Neural cell (in vitro differentiated cells): Measurements from ENCODE around the gene MAGIX. TPM values are rescaled to one million over a fixed set of nuclear protein-coding genes. Genes with fewer than 3 reads are reported as not detected.

Experiments
- H2AFZ ChIP-seq: fragments of 200-600, 300-800 bp; sonication (generic), shearing (Covaris generic); 2 replicates; pipeline ENCODE4 v1.6.0; 2014; ENCODE audit warnings: low read depth, mild to moderate bottlenecking, antibody characterized with exemption, low read length, moderate library complexity
- H3F3A ChIP-seq: fragments of 200-600 bp; shearing (Covaris generic); 2 replicates; pipeline ENCODE4 v1.6.1; 2016; ENCODE audit warnings: mild to moderate bottlenecking, moderate library complexity, mixed read lengths, antibody characterized with exemption, low read length; ENCODE audit not compliant: insufficient read depth, poor library complexity, severe bottlenecking
- H3K27ac ChIP-seq: fragments of 200-600, 300-800 bp; sonication (generic), shearing (Covaris generic); 2 replicates; pipeline ENCODE4 v1.5.1; 2014; ENCODE audit warnings: mild to moderate bottlenecking, low read length, moderate library complexity
- H3K27me3 ChIP-seq: fragments of 300-800, 200-600 bp; sonication (generic), shearing (Covaris generic); 2 replicates; pipeline ENCODE4 v1.6.0; 2014; ENCODE audit warnings: mild to moderate bottlenecking, low read depth, low read length, moderate library complexity; ENCODE audit not compliant: insufficient read depth
- H3K36me3 ChIP-seq: fragments of 300-800, 200-600 bp; sonication (generic), shearing (Covaris generic); 2 replicates; pipeline ENCODE4 v1.5.1; 2014; ENCODE audit warnings: mild to moderate bottlenecking, antibody characterized with exemption, low read length, moderate library complexity; ENCODE audit not compliant: insufficient read depth
- H3K4me2 ChIP-seq: fragments of 300-800, 200-600 bp; sonication (generic), shearing (Covaris generic); 2 replicates; pipeline ENCODE4 v1.6.0; 2014; ENCODE audit warnings: mild to moderate bottlenecking, low read length
- H3K4me3 ChIP-seq: fragments of 300-800, 200-600 bp; sonication (generic), shearing (Covaris generic); 2 replicates; pipeline ENCODE4 v1.5.1; 2014; ENCODE audit warnings: mild to moderate bottlenecking, low read length, moderate library complexity
- H3K79me2 ChIP-seq: fragments of 200-600 bp; shearing (Covaris generic); replicated peaks from 2 replicates; pipeline ENCODE4 v1.6.0; 2014; ENCODE audit warnings: mild to moderate bottlenecking, low read length, moderate library complexity; ENCODE audit not compliant: insufficient read depth
- H3K9ac ChIP-seq: fragments of 300-800, 200-600 bp; sonication (generic), shearing (Covaris generic); 2 replicates; pipeline ENCODE4 v1.6.1; 2016; ENCODE audit warnings: mild to moderate bottlenecking, low read length, mixed read lengths
- H3K9me2 ChIP-seq: fragments of 200-600 bp; shearing (Covaris generic); 2 replicates; pipeline ENCODE4 v1.6.1; 2016; ENCODE audit warnings: mild to moderate bottlenecking, low read length, mixed read lengths; ENCODE audit not compliant: insufficient read depth
- H3K9me3 ChIP-seq: fragments of 200-600, 300-800 bp; sonication (generic), shearing (Covaris generic); 2 replicates; pipeline ENCODE4 v1.6.1; 2016; ENCODE audit warnings: mild to moderate bottlenecking, mixed run types, low read length, moderate library complexity, mixed read lengths
- H4K20me1 ChIP-seq: fragments of 200-600 bp; shearing (Covaris generic); 2 replicates; pipeline ENCODE4 v1.6.1; 2016; ENCODE audit warnings: mild to moderate bottlenecking, mixed run types; ENCODE audit not compliant: insufficient read depth
- CTCF ChIP-seq: fragments of 450-650 bp; IDR thresholded peaks from 2 replicates; pipeline ENCODE4 v1.5.1; 2014; ENCODE audit warnings: antibody characterized with exemption, mild to moderate bottlenecking, moderate library complexity; ENCODE audit not compliant: poor library complexity, severe bottlenecking
- EZH2 ChIP-seq: fragments of 200-600, 300-800 bp; shearing (Covaris generic), sonication (generic); IDR thresholded peaks from 2 replicates; pipeline ENCODE4 v1.6.1; 2014; ENCODE audit warnings: antibody characterized with exemption, low read length, borderline replicate concordance, mild to moderate bottlenecking; ENCODE audit not compliant: insufficient read depth, poor library complexity, severe bottlenecking
- MXI1 ChIP-seq: fragments of 450-650 bp; conservative IDR thresholded peaks from 2 replicates; pipeline ENCODE4 v1.6.1; 2014; ENCODE audit warnings: antibody characterized with exemption, mild to moderate bottlenecking; ENCODE audit not compliant: poor library complexity, severe bottlenecking
- POLR2AphosphoS5 ChIP-seq: IDR thresholded peaks from 2 replicates; pipeline ENCODE4 v1.6.1; 2012
- REST ChIP-seq: IDR thresholded peaks from 2 replicates; pipeline ENCODE4 v1.6.1; 2012; ENCODE audit warnings: borderline replicate concordance
- SMC3 ChIP-seq: fragments of 450-650 bp; conservative IDR thresholded peaks from 2 replicates; pipeline ENCODE4 v1.6.1; 2014; ENCODE audit warnings: antibody characterized with exemption, mild to moderate bottlenecking, moderate library complexity; ENCODE audit not compliant: poor library complexity
- TAF1 ChIP-seq: IDR thresholded peaks from 2 replicates; pipeline ENCODE4 v1.6.1; 2012; ENCODE audit warnings: low read depth
- polyA plus RNA-seq: library from polyadenylated mRNA; depleted of rRNA; stranded (reverse); fragments of >200 nt; gene quantifications from 2 replicates; pipeline ENCODE4 v1.2.3, GENCODE V29; 2014

Gene MAGIX
- polyA plus RNA-seq, 1 donor from 2014 or later: 4.2 TPM

GRCh38 chrX:49198540-49199314 is 36.2 kb downstream of the MAGIX start:
- Histone ChIP-seq H3K9me3 (no peaks in the 10 kb centered on the region), H3K36me3 (no peaks in the 10 kb centered on the region), H3K4me3 (peak overlapping the region; percentile 81), H3K4me2 (peak overlapping the region; percentile 76), H4K20me1 (no peaks in the 10 kb centered on the region), H3K79me2 (peaks cover 9% of the 10 kb centered on the region), H2AFZ (no peak overlapping the region), H3K9me2 (no peaks in the 10 kb centered on the region), H3F3A (no peaks in the 10 kb centered on the region), H3K9ac (peak overlapping the region; percentile 93), H3K27me3 (no peaks in the 10 kb centered on the region), H3K27ac (peak overlapping the region; percentile 85)
- TF ChIP-seq POLR2AphosphoS5: no peak
- TF ChIP-seq TAF1: no peak
- TF ChIP-seq CTCF: no peak
- TF ChIP-seq SMC3: no peak
- no peak for TF ChIP-seq REST

- Histone ChIP-seq H3K9me3 (no peaks in the 10 kb centered on the region), H3K36me3 (no peaks in the 10 kb centered on the region), H4K20me1 (no peaks in the 10 kb centered on the region), H3K9ac (peak overlapping the region; percentile 93), H3K9me2 (no peaks in the 10 kb centered on the region), H3K79me2 (peaks cover 9% of the 10 kb centered on the region), H3F3A (no peaks in the 10 kb centered on the region), H2AFZ (no peak overlapping the region), H3K27ac (peak overlapping the region; percentile 85), H3K4me3 (peak overlapping the region; percentile 81), H3K4me2 (peak overlapping the region; percentile 76), H3K27me3 (no peaks in the 10 kb centered on the region)
- no peak for TF ChIP-seq MXI1
- no peak for TF ChIP-seq EZH2
- no peak for TF ChIP-seq CTCF
- no peak for TF ChIP-seq POLR2AphosphoS5
Measured at GRCh38 chrX:49199315-49199595, 36.7 kb downstream of the MAGIX start.
